ENCODE measurements around the gene PADI3.

- TF ChIP-seq CTCF (IDR thresholded peaks at IDR 0.05; ENCODE audit: extremely low read depth in 1 of 2, insufficient read depth in 1 of 2, low read depth in 1 of 2, low read length in 2 of 2) (no peak), POLR2A (IDR thresholded peaks at IDR 0.05; ENCODE audit: low read depth, low read length) (no peak), POLR2AphosphoS5 (IDR thresholded peaks at IDR 0.05; ENCODE audit: insufficient read depth, low read depth, low read length) (no peak)
Measured at GRCh38 chr1:17333081-17333480, 84.2 kb downstream of the PADI3 start.

Data from endothelial cell of umbilical vein (primary cell).